Activated T-cell treated with anti-CD3 and anti-CD28 coated beads, Interleukin-2, amount 50 U/mL, for 24 hours (primary cell): ENCODE measurements around the gene TGM2.

Source experiments
- DNase-seq: peaks from one replicate; pipeline ENCODE4 v3.0.0-alpha.2; 2020
- H3K27ac Mint-ChIP-seq: 2 replicates; pipeline ENCODE4 v1.8.0; 2020; ENCODE audit warnings: mild to moderate bottlenecking, mixed read lengths
- H3K27me3 Mint-ChIP-seq: 2 replicates; pipeline ENCODE4 v1.8.0; 2020; ENCODE audit warnings: mixed read lengths
- H3K36me3 Mint-ChIP-seq: 2 replicates; pipeline ENCODE4 v1.8.0; 2020; ENCODE audit warnings: low read depth, mixed read lengths
- H3K4me1 Mint-ChIP-seq: 2 replicates; pipeline ENCODE4 v1.8.0; 2020; ENCODE audit warnings: low read depth, mixed read lengths
- H3K4me3 Mint-ChIP-seq: 2 replicates; pipeline ENCODE4 v1.8.0; 2020; ENCODE audit warnings: mild to moderate bottlenecking, moderate library complexity, mixed read lengths
- H3K9me3 Mint-ChIP-seq: 2 replicates; pipeline ENCODE4 v1.8.0; 2020; ENCODE audit warnings: mixed read lengths

Gene TGM2

DNA sequence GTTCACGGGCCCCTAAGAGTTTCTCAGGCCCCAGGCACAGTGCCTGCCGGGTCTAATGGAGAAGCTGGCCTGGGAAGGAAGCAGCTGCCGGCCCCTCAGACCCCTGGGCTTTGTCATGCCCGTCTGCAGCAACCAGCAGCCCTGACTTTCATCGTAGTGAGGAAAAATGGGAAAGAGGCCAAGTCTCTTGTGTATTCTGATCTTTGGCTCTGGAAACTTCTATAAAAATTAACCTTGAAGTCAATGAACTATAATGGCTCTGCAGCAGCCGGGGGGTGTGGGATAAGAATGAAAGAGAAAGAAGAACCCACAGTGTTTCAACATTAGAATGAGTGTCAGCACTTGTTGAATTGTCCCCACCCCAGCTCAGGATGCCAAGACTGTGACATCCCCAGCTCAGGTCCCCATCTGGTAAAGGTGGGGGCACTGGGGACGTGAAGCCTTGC is 12.9 kb downstream of the TGM2 start:
- Mint-ChIP-seq H3K36me3 (no peaks in the 10 kb centered on the region), H3K27me3 (peaks cover 8% of the 10 kb centered on the region), H3K27ac (peak overlapping the region; percentile 78), H3K4me1 (peaks cover 17% of the 10 kb centered on the region), H3K9me3 (no peaks in the 10 kb centered on the region), H3K4me3 (peak overlapping the region; percentile 65)
- DNase-seq = no peak

GRCh38 chr20:38151455-38151854 is 13.6 kb downstream of the TGM2 start:
- no peaks in the 10 kb centered on the region for H3K36me3 Mint-ChIP-seq
- H3K4me3 Mint-ChIP-seq = no peak overlapping the region
- H3K9me3 Mint-ChIP-seq = no peaks in the 10 kb centered on the region
- H3K27me3 Mint-ChIP-seq = peaks cover 8% of the 10 kb centered on the region
- H3K4me1 Mint-ChIP-seq = peaks cover 17% of the 10 kb centered on the region
- DNase-seq = no peak
- no peak overlapping the region for H3K27ac Mint-ChIP-seq

GRCh38 chr20:38150335-38151170 is 14.5 kb downstream of the TGM2 start:
- DNase-seq = no peak
- H3K27ac Mint-ChIP-seq = no peak overlapping the region
- no peak overlapping the region for H3K4me3 Mint-ChIP-seq
- no peaks in the 10 kb centered on the region for H3K9me3 Mint-ChIP-seq
- H3K36me3 Mint-ChIP-seq = no peaks in the 10 kb centered on the region
- H3K27me3 Mint-ChIP-seq = peaks cover 8% of the 10 kb centered on the region
- peaks cover 17% of the 10 kb centered on the region for H3K4me1 Mint-ChIP-seq

DNA sequence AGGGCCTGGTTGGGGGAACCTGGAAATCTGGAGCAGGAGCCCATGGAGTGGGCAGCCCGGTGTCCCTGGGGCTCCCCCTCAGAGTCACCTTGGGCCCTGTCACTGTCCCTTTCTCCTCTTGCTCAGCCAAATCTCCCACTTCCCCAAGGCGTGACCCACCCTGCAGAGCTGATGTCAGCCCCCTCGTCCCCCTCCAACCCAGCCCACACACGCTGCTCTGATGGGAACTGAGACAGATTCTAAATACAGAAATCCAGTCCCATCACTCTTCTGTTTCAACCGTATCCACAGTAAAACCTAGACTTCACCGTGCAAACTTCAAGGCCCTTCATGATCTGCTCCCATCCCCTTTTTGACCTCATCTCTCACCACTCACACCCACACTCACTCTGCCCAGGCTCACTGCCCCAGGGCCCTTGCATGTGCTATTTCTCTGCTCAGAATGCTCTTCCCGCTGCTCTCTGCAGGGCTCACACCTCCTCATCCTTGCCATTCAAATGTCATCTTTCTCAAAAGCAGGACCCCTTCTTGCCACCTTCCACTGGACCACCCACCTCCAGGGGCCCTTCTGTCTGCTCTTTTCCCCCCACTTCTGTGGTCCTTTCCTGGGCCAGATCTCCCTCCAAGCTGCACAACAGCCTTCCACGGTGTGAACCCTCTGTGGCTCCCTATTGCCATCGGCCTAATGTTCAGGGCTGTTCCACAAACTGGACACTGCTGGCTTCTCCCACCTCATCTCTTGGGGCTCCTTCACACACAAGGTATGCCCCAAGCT is 16.6 kb downstream of the TGM2 start:
- H3K4me1 Mint-ChIP-seq = peaks cover 17% of the 10 kb centered on the region
- no peaks in the 10 kb centered on the region for H3K9me3 Mint-ChIP-seq
- H3K27ac Mint-ChIP-seq = no peak overlapping the region
- H3K4me3 Mint-ChIP-seq = no peak overlapping the region
- DNase-seq = no peak
- peaks cover 8% of the 10 kb centered on the region for H3K27me3 Mint-ChIP-seq
- no peaks in the 10 kb centered on the region for H3K36me3 Mint-ChIP-seq

GRCh38 chr20:38147751-38148150 is 17.3 kb downstream of the TGM2 start:
- no peak for DNase-seq
- H3K27me3 Mint-ChIP-seq = peaks cover 8% of the 10 kb centered on the region
- no peak overlapping the region for H3K4me3 Mint-ChIP-seq
- H3K9me3 Mint-ChIP-seq = no peaks in the 10 kb centered on the region
- no peaks in the 10 kb centered on the region for H3K36me3 Mint-ChIP-seq
- H3K4me1 Mint-ChIP-seq = peaks cover 14% of the 10 kb centered on the region
- H3K27ac Mint-ChIP-seq = no peak overlapping the region

- H3K27ac Mint-ChIP-seq = no peak overlapping the region
- DNase-seq = no peak
- no peak overlapping the region for H3K4me3 Mint-ChIP-seq
- H3K36me3 Mint-ChIP-seq = no peaks in the 10 kb centered on the region
- H3K9me3 Mint-ChIP-seq = no peaks in the 10 kb centered on the region
- peaks cover 8% of the 10 kb centered on the region for H3K4me1 Mint-ChIP-seq
- peaks cover 2% of the 10 kb centered on the region for H3K27me3 Mint-ChIP-seq
These were observed 17.9 kb downstream of the TGM2 start for GRCh38 chr20:38147163-38147562.

- H3K27ac Mint-ChIP-seq = no peak overlapping the region
- H3K4me3 Mint-ChIP-seq = no peak overlapping the region
- no peaks in the 10 kb centered on the region for H3K36me3 Mint-ChIP-seq
- peaks cover 3% of the 10 kb centered on the region for H3K4me1 Mint-ChIP-seq
- no peak for DNase-seq
- no peaks in the 10 kb centered on the region for H3K9me3 Mint-ChIP-seq
- no peaks in the 10 kb centered on the region for H3K27me3 Mint-ChIP-seq
These were observed 18.4 kb downstream of the TGM2 start for GRCh38 chr20:38146628-38147027.

GRCh38 chr20:38146156-38146555 is 18.9 kb downstream of the TGM2 start:
- no peaks in the 10 kb centered on the region for H3K4me1 Mint-ChIP-seq
- H3K27ac Mint-ChIP-seq = no peak overlapping the region
- H3K27me3 Mint-ChIP-seq = no peaks in the 10 kb centered on the region
- H3K36me3 Mint-ChIP-seq = no peaks in the 10 kb centered on the region
- H3K9me3 Mint-ChIP-seq = no peaks in the 10 kb centered on the region
- H3K4me3 Mint-ChIP-seq = no peak overlapping the region
- DNase-seq = no peak

GRCh38 chr20:38145729-38146075 is 19.4 kb downstream of the TGM2 start:
- no peak for DNase-seq
- Mint-ChIP-seq H3K4me3 (no peak overlapping the region), H3K9me3 (no peaks in the 10 kb centered on the region), H3K36me3 (no peaks in the 10 kb centered on the region), H3K27ac (no peak overlapping the region), H3K4me1 (no peaks in the 10 kb centered on the region), H3K27me3 (no peaks in the 10 kb centered on the region)

DNA sequence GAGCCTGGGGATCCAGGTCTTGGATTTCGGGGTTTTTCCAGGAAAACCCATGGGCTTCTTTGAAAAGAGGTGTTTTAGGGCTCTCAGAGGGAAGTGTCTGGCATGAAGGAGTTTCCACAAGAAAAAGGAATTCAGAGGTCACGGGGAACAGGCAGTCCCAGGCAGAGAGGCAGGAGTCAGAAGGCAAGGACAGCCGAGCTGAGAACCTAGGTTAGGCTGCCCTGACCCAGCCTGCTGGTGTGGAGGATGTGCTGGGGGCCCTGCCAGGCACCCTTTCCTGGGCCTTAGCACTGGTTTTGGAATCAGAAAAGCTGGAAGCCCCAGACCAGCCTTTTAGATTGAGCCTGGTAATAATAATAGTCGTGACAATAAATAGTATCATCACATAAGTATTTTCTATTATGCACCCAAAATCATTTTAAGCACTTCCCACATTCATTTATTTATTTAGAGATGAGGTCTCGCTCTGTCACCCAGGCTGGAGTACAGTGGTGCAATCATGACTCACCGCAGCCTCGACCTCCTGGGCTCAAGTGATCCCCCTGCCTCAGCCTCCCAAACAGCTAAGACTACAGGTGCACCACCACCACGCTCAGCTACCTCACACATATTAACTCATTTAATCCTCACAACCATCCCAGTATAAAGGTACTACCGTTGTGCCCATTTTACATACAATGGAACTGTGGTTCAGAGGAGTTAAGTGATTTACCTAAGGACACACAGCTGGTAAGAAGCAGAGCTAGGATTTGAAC is 19.9 kb downstream of the TGM2 start:
- H3K27me3 Mint-ChIP-seq = no peaks in the 10 kb centered on the region
- H3K27ac Mint-ChIP-seq = no peak overlapping the region
- DNase-seq = no peak
- H3K36me3 Mint-ChIP-seq = no peaks in the 10 kb centered on the region
- H3K4me1 Mint-ChIP-seq = no peaks in the 10 kb centered on the region
- H3K4me3 Mint-ChIP-seq = no peak overlapping the region
- H3K9me3 Mint-ChIP-seq = no peaks in the 10 kb centered on the region

DNA sequence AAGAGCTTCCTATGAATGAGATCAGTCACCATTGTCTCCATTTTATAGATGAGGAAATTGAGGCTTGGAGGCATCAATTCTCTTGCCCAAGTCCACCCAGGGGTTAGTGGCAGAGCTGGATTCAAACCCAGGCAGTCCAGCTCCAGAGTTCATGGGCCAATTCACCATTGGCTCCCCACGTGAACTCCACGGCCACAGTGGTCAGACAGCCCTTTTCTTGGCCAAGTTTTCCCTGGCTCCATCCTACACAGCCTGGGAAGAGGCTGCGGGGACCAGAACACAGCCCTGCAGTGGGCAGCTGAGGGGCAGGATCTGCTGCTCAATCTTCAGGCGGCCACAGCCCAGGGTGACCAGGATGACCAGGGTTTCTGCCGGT is 20.5 kb downstream of the TGM2 start:
- H3K4me3 Mint-ChIP-seq = no peak overlapping the region
- H3K36me3 Mint-ChIP-seq = no peaks in the 10 kb centered on the region
- H3K27ac Mint-ChIP-seq = no peak overlapping the region
- H3K4me1 Mint-ChIP-seq = no peaks in the 10 kb centered on the region
- no peak for DNase-seq
- no peaks in the 10 kb centered on the region for H3K9me3 Mint-ChIP-seq
- no peaks in the 10 kb centered on the region for H3K27me3 Mint-ChIP-seq

GRCh38 chr20:38143646-38144554 is 21.2 kb downstream of the TGM2 start:
- no peak overlapping the region for H3K4me3 Mint-ChIP-seq
- DNase-seq = no peak
- H3K27ac Mint-ChIP-seq = no peak overlapping the region

GRCh38 chr20:38143238-38143645 is 21.8 kb downstream of the TGM2 start:
- Mint-ChIP-seq H3K36me3 (no peaks in the 10 kb centered on the region), H3K27ac (no peak overlapping the region), H3K4me3 (no peak overlapping the region), H3K27me3 (no peaks in the 10 kb centered on the region), H3K9me3 (no peaks in the 10 kb centered on the region), H3K4me1 (no peaks in the 10 kb centered on the region)
- no peak for DNase-seq

More at GRCh38 chr20:38143646-38144554, 21.2 kb downstream of the TGM2 start:
- Mint-ChIP-seq H3K27me3 (no peaks in the 10 kb centered on the region), H3K36me3 (no peaks in the 10 kb centered on the region), H3K9me3 (no peaks in the 10 kb centered on the region), H3K4me1 (no peaks in the 10 kb centered on the region)
